Measurements from ENCODE around the gene LLGL1. TPM values are rescaled to one million over a fixed set of nuclear protein-coding genes. Genes with fewer than 3 reads are reported as not detected.

Gene LLGL1
- total RNA-seq, 1 experiment from 2014 or later = 44.3 TPM

DNA sequence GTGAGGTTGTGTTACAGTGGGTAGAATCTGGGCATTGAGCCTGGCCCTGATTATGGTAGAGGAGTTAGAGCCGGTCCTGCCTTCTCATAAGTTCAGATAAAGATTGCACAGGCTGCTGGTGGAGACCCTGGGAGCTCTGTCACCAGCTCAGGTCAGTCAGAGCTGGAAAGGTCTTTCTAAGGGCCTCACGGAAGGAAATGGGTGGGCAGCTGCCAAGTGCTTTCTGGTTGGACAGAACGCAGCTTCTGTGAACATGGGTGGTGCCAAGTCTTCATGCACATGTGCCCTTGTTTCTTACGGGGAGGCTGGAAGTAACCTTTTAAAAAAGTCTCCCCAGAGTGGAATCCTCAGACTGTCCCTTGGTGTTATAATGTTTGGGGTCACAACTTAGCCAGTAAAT is 26.9 kb upstream of the LLGL1 start (continued):
- TF ChIP-seq EZH2phosphoT487 (IDR thresholded peaks at IDR 0.05; ENCODE audit: borderline replicate concordance) = no peak
- TF ChIP-seq ZNF274 (IDR thresholded peaks at IDR 0.05; ENCODE audit: low read depth, low read length) = no peak
- no peak for TF ChIP-seq CTCF (IDR thresholded peaks at IDR 0.05 in 2 of 3, conservative IDR thresholded peaks at IDR 0.05 in 1 of 3; ENCODE audit: borderline replicate concordance in 1 of 3, insufficient read depth in 1 of 3, low read depth in 2 of 3, low read length in 2 of 3)
- no peak for TF ChIP-seq SRF (IDR thresholded peaks at IDR 0.05; ENCODE audit: low read depth)

- no peaks in the 10 kb centered on the region for H3K9me2 ChIP-seq (ENCODE audit: insufficient read depth)
- H3K4me3 ChIP-seq (replicated peaks in 1 of 2; ENCODE audit: low read depth in 1 of 2, low read length in 2 of 2) = no peak overlapping the region
- peaks cover 89% of the 10 kb centered on the region for H3K79me2 ChIP-seq (ENCODE audit: insufficient read depth, low read length)
- CTCF ChIA-PET = no interaction called here
- H4K20me1 ChIP-seq (ENCODE audit: insufficient read depth) = no peaks in the 10 kb centered on the region
- no peak overlapping the region for H3K4me2 ChIP-seq (ENCODE audit: low read length)
- no peak overlapping the region for H2AFZ ChIP-seq (ENCODE audit: low read depth, low read length, poor library complexity, severe bottlenecking)
- no peak overlapping the region for H3K9ac ChIP-seq (ENCODE audit: low read length)
- RAD21 ChIA-PET (ENCODE audit: low non-redundant PET in 1 of 2, low total read pairs in 2 of 2, uncharacterized antibody in 2 of 2, unreplicated experiment in 2 of 2) = no interaction called here
- ATAC-seq (no peak), DNase-seq (ENCODE audit: low read depth, low spot score) (no peak)
- BruUV-seq (replicated peaks) = no TSS peak
- no peak overlapping the region for H3K27ac ChIP-seq (ENCODE audit: low read depth, low read length)
- intact Hi-C loops (cut with micrococcal nuclease) = no loop called here
- peaks cover 34 to 38% of the 10 kb centered on the region in 2 experiments for H3K36me3 ChIP-seq (ENCODE audit: control insufficient read depth in 1 of 2, insufficient read depth in 2 of 2, low read length in 2 of 2)
- H3K4me1 ChIP-seq (ENCODE audit: control insufficient read depth in 1 of 2, insufficient read depth in 2 of 2, low read length in 2 of 2) = peaks cover 8 to 17% of the 10 kb centered on the region in 2 experiments; a peak in 3 of 4 replicates
- no peaks in the 10 kb centered on the region for H3K27me3 ChIP-seq (ENCODE audit: insufficient read depth, low read length)
- no peaks in the 10 kb centered on the region for H3K9me3 ChIP-seq (ENCODE audit: control insufficient read depth in 1 of 2, insufficient read depth in 1 of 2, low read depth in 1 of 2, low read length in 2 of 2)
- POLR2A ChIA-PET = no interaction called here
- no peak for TF ChIP-seq YY1 (IDR thresholded peaks at IDR 0.05; ENCODE audit: extremely low read depth, insufficient replicate concordance, low read depth, low read length)
- TF ChIP-seq SIN3A (IDR thresholded peaks at IDR 0.05; ENCODE audit: low read depth) = no peak
- TF ChIP-seq RAD21 (IDR thresholded peaks at IDR 0.05; ENCODE audit: low read depth) = no peak
- no peak for TF ChIP-seq SRF (IDR thresholded peaks at IDR 0.05; ENCODE audit: low read depth)
- no peak for TF ChIP-seq EGR1 (IDR thresholded peaks at IDR 0.05; ENCODE audit: low read depth)
- TF ChIP-seq EZH2phosphoT487 (IDR thresholded peaks at IDR 0.05; ENCODE audit: borderline replicate concordance) = no peak
- TF ChIP-seq, protein P1, sequence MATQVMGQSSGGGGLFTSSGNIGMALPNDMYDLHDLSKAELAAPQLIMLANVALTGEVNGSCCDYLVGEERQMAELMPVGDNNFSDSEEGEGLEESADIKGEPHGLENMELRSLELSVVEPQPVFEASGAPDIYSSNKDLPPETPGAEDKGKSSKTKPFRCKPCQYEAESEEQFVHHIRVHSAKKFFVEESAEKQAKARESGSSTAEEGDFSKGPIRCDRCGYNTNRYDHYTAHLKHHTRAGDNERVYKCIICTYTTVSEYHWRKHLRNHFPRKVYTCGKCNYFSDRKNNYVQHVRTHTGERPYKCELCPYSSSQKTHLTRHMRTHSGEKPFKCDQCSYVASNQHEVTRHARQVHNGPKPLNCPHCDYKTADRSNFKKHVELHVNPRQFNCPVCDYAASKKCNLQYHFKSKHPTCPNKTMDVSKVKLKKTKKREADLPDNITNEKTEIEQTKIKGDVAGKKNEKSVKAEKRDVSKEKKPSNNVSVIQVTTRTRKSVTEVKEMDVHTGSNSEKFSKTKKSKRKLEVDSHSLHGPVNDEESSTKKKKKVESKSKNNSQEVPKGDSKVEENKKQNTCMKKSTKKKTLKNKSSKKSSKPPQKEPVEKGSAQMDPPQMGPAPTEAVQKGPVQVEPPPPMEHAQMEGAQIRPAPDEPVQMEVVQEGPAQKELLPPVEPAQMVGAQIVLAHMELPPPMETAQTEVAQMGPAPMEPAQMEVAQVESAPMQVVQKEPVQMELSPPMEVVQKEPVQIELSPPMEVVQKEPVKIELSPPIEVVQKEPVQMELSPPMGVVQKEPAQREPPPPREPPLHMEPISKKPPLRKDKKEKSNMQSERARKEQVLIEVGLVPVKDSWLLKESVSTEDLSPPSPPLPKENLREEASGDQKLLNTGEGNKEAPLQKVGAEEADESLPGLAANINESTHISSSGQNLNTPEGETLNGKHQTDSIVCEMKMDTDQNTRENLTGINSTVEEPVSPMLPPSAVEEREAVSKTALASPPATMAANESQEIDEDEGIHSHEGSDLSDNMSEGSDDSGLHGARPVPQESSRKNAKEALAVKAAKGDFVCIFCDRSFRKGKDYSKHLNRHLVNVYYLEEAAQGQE (IDR thresholded peaks at IDR 0.05; ENCODE audit: low read depth) = no peak
- TF ChIP-seq EZH2 (IDR thresholded peaks at IDR 0.05) = no peak
- no peak for TF ChIP-seq POLR2AphosphoS5 (IDR thresholded peaks at IDR 0.05; ENCODE audit: low read depth, low read length)
- TF ChIP-seq CTCF (IDR thresholded peaks at IDR 0.05 in 2 of 3, conservative IDR thresholded peaks at IDR 0.05 in 1 of 3; ENCODE audit: borderline replicate concordance in 1 of 3, insufficient read depth in 1 of 3, low read depth in 2 of 3, low read length in 2 of 3) = no peak
- TF ChIP-seq POLR2A (IDR thresholded peaks at IDR 0.05; ENCODE audit: borderline replicate concordance, extremely low read depth, insufficient read depth, insufficient read length) = no peak
- TF ChIP-seq TCF7L2 (IDR thresholded peaks at IDR 0.05; ENCODE audit: borderline replicate concordance, extremely low read depth, insufficient read depth, insufficient read length) = no peak
- TF ChIP-seq CEBPB (IDR thresholded peaks at IDR 0.05; ENCODE audit: low read depth) = no peak
- TF ChIP-seq ZFX (IDR thresholded peaks at IDR 0.05) = no peak
- TF ChIP-seq SP1 (IDR thresholded peaks at IDR 0.05; ENCODE audit: low read depth) = no peak
- TF ChIP-seq ELF1 (IDR thresholded peaks at IDR 0.05; ENCODE audit: borderline replicate concordance, low read depth) = no peak
- TF ChIP-seq ATF3 (IDR thresholded peaks at IDR 0.05) = no peak
These were observed 24.3 kb upstream of the LLGL1 start for GRCh38 chr17:18201108-18201507.
